HCT116 (cell line): ENCODE results near the gene YWHAG. TPM values are rescaled to one million over a fixed set of nuclear protein-coding genes. Genes with fewer than 3 reads are reported as not detected.
"Not testable (repeated sequence)": the region's sequence is repeated elsewhere in the genome, so short reads cannot be mapped to it uniquely, and the experiment has no call there.

Experiments used
- ATAC-seq: fragments of 200-7000 bp; cut with Tn5 transposase; 2 replicates; pipeline ENCODE4 v1.9.1; 2020; ENCODE audit warnings: mild to moderate bottlenecking, moderate library complexity
- BruUV-seq: library from RNA; stranded (reverse); fragments of 400-500 nt; replicated peaks from 2 replicates; lab custom pipeline; 2021; lab: Mats Ljungman, UMichigan
- CTCF ChIA-PET: fragments of 300-600 bp; sonication (Branson Sonifier 250); formaldehyde crosslinking; loops from one replicate; lab custom pipeline; 2021; ENCODE audit warnings: antibody characterized with exemption; lab: Charles Lee
- POLR2A ChIA-PET: fragments of 300-600, 350-600 bp; sonication (Branson Sonifier 250); formaldehyde crosslinking; loops from one replicate; lab custom pipeline; 2021; ENCODE audit warnings: antibody characterized with exemption; lab: Charles Lee
- RAD21 ChIA-PET, 2 experiments: fragments of 300-600 bp; sonication (Branson Sonifier 250); formaldehyde crosslinking; loops; one replicate each; lab custom pipeline; 2023; ENCODE audit warnings: low total read pairs in 2 of 2; ENCODE audit not compliant: uncharacterized antibody in 2 of 2, unreplicated experiment in 2 of 2, low non-redundant PET in 1 of 2; lab: Charles Lee
- DNase-seq: peaks from one replicate; pipeline ENCODE4 v3.0.0-alpha.2; 2010; ENCODE audit warnings: low read depth, low spot score
- H2AFZ ChIP-seq: fragments of 200-600 bp; shearing (Covaris generic), sonication (generic); 2 replicates; pipeline ENCODE4 v1.6.1; 2017; ENCODE audit warnings: low read depth, mixed run types, mixed read lengths, antibody characterized with exemption, low read length; ENCODE audit not compliant: poor library complexity, severe bottlenecking
- H3K27ac ChIP-seq: 2 replicates; pipeline ENCODE4 v1.5.1; 2012; ENCODE audit warnings: low read depth, low read length
- H3K27me3 ChIP-seq: fragments of 200-600 bp; sonication (generic); 2 replicates; pipeline ENCODE4 v1.6.1; 2016; ENCODE audit warnings: mixed run types, low read length, mixed read lengths; ENCODE audit not compliant: insufficient read depth
- H3K36me3 ChIP-seq, 2 experiments: fragments of 200-500 bp in 1 of 2; fragments of 200-600 bp in 1 of 2; sonication (Bioruptor generic) in 1 of 2; sonication (generic) in 1 of 2; 2 replicates each; pipeline versions ENCODE4 v1.5.1 to v1.6.1; 2014 to 2016; ENCODE audit warnings: low read length in 2 of 2, inconsistent platforms in 1 of 2, mixed read lengths in 1 of 2, mixed run types in 1 of 2; ENCODE audit not compliant: insufficient read depth in 2 of 2, control insufficient read depth in 1 of 2
- H3K4me1 ChIP-seq, 2 experiments: fragments of 200-600 bp in 1 of 2; sonication (generic) in 1 of 2; 2 replicates each; pipeline versions ENCODE4 v1.5.1 to v1.6.1; 2012 to 2017; ENCODE audit warnings: low read length in 2 of 2, inconsistent platforms in 1 of 2, mild to moderate bottlenecking in 1 of 2, mixed read lengths in 1 of 2, mixed run types in 1 of 2, moderate library complexity in 1 of 2; ENCODE audit not compliant: insufficient read depth in 2 of 2, control insufficient read depth in 1 of 2
- H3K4me2 ChIP-seq: fragments of 200-600 bp; sonication (generic); 2 replicates; pipeline ENCODE4 v1.6.1; 2017; ENCODE audit warnings: mixed run types, low read length, mixed read lengths
- H3K4me3 ChIP-seq, 2 experiments: fragments of 200-600 bp in 1 of 2; sonication (generic) in 1 of 2; replicated peaks in 1 of 2; 2 replicates each; pipeline ENCODE4 v1.5.1; 2011 to 2016; ENCODE audit warnings: low read length in 2 of 2, control low read depth in 1 of 2, low read depth in 1 of 2, mild to moderate bottlenecking in 1 of 2, mixed read lengths in 1 of 2, mixed run types in 1 of 2
- H3K79me2 ChIP-seq: fragments of 200-600 bp; sonication (generic); 2 replicates; pipeline ENCODE4 v1.6.1; 2017; ENCODE audit warnings: mild to moderate bottlenecking, mixed run types, low read length, moderate library complexity, mixed read lengths; ENCODE audit not compliant: insufficient read depth
- H3K9ac ChIP-seq: fragments of 200-600 bp; sonication (generic); 2 replicates; pipeline ENCODE4 v1.6.1; 2016; ENCODE audit warnings: low read length, mixed read lengths
- H3K9me2 ChIP-seq: fragments of 200-600 bp; sonication (generic), shearing (Covaris generic); 2 replicates; pipeline ENCODE4 v1.6.1; 2017; ENCODE audit warnings: mixed run types, mild to moderate bottlenecking, moderate library complexity; ENCODE audit not compliant: insufficient read depth
- H3K9me3 ChIP-seq, 2 experiments: fragments of 200-500 bp in 1 of 2; fragments of 200-600 bp in 1 of 2; sonication (Bioruptor generic) in 1 of 2; sonication (generic) in 1 of 2; 2 replicates each; pipeline ENCODE4 v1.6.1; 2014 to 2017; ENCODE audit warnings: low read length in 2 of 2, mixed read lengths in 2 of 2, inconsistent platforms in 1 of 2, low read depth in 1 of 2, mild to moderate bottlenecking in 1 of 2, mixed run types in 1 of 2, moderate library complexity in 1 of 2; ENCODE audit not compliant: control insufficient read depth in 1 of 2, insufficient read depth in 1 of 2
- H4K20me1 ChIP-seq: fragments of 200-600 bp; sonication (generic), shearing (Covaris generic); 2 replicates; pipeline ENCODE4 v1.6.1; 2017; ENCODE audit warnings: mixed run types, mild to moderate bottlenecking, moderate library complexity; ENCODE audit not compliant: insufficient read depth
- ATF3 ChIP-seq: IDR thresholded peaks from 2 replicates; pipeline ENCODE4 v1.6.1; 2012
- CEBPB ChIP-seq: IDR thresholded peaks from 2 replicates; pipeline ENCODE4 v1.6.1; 2012; ENCODE audit warnings: low read depth
- CTCF ChIP-seq, 3 experiments: fragments of 200-600 bp in 1 of 3; sonication (generic) in 1 of 3; IDR thresholded peaks in 2 of 3; conservative IDR thresholded peaks in 1 of 3; 2 replicates each; pipeline ENCODE4 v1.5.1; 2012 to 2017; ENCODE audit warnings: low read depth in 2 of 3, low read length in 2 of 3, antibody characterized with exemption in 1 of 3, borderline replicate concordance in 1 of 3, control low read depth in 1 of 3, mild to moderate bottlenecking in 1 of 3, mixed read lengths in 1 of 3, mixed run types in 1 of 3, moderate library complexity in 1 of 3; ENCODE audit not compliant: insufficient read depth in 1 of 3
- EGR1 ChIP-seq: IDR thresholded peaks from 2 replicates; pipeline ENCODE4 v1.6.1; 2012; ENCODE audit warnings: low read depth
- EZH2 ChIP-seq: fragments of 200-600 bp; sonication (generic); IDR thresholded peaks from 2 replicates; pipeline ENCODE4 v1.6.1; 2017; ENCODE audit warnings: antibody characterized with exemption, mixed run types
- EZH2phosphoT487 ChIP-seq: fragments of 200-600 bp; IDR thresholded peaks from 2 replicates; pipeline ENCODE4 v1.6.1; 2018; ENCODE audit warnings: antibody characterized with exemption, borderline replicate concordance
- FOSL1 ChIP-seq: IDR thresholded peaks from 2 replicates; pipeline ENCODE4 v1.6.1; 2012; ENCODE audit warnings: low read depth
- JUND ChIP-seq: IDR thresholded peaks from 2 replicates; pipeline ENCODE4 v1.6.1; 2012
- POLR2A ChIP-seq: IDR thresholded peaks from 2 replicates; pipeline ENCODE4 v1.7.0; 2011; ENCODE audit warnings: borderline replicate concordance; ENCODE audit not compliant: insufficient read depth, insufficient read length; ENCODE audit errors: extremely low read depth
- POLR2AphosphoS5 ChIP-seq: IDR thresholded peaks from 2 replicates; pipeline ENCODE4 v1.6.1; 2011; ENCODE audit warnings: mild to moderate bottlenecking, low read depth, low read length, moderate library complexity
- RAD21 ChIP-seq: IDR thresholded peaks from 2 replicates; pipeline ENCODE4 v1.6.1; 2012; ENCODE audit warnings: low read depth, mild to moderate bottlenecking
- SIN3A ChIP-seq: IDR thresholded peaks from 2 replicates; pipeline ENCODE4 v1.6.1; 2012; ENCODE audit warnings: low read depth
- SP1 ChIP-seq: IDR thresholded peaks from 2 replicates; pipeline ENCODE4 v1.6.1; 2012; ENCODE audit warnings: low read depth
- SRF ChIP-seq: IDR thresholded peaks from 2 replicates; pipeline ENCODE4 v1.6.1; 2012; ENCODE audit warnings: low read depth
- ZFX ChIP-seq: fragments of 450-650 bp; IDR thresholded peaks from 2 replicates; pipeline ENCODE4 v1.6.1; 2017
- intact Hi-C: fragments of 100-400 bp; cut with micrococcal nuclease; formaldehyde crosslinking; loops from 2 replicates; pipeline ENCODE4 v1.10.0; 2022
- total RNA-seq: library from RNA; stranded (reverse); gene quantifications from one replicate; pipeline ENCODE4 v1.2.1, GENCODE V29; 2021; ENCODE audit not compliant: unreplicated experiment

YWHAG gene
- total RNA-seq, 1 experiment from 2014 or later, result 170 TPM

GRCh38 chr7:76405738-76406137, 46.9 kb upstream of the YWHAG start:
- DNase-seq (no peak), ATAC-seq (no peak)
- Histone ChIP-seq H4K20me1 (no peaks in the 10 kb centered on the region), H3K9me2 (no peaks in the 10 kb centered on the region), H3K9ac (no peak overlapping the region), H3K27me3 (no peaks in the 10 kb centered on the region), H3K79me2 (no peaks in the 10 kb centered on the region), H3K4me3 (no peak overlapping the region), H3K4me2 (no peak overlapping the region), H3K4me1 (peaks cover 7 to 17% of the 10 kb centered on the region in 2 experiments; a peak in 3 of 4 replicates), H2AFZ (no peak overlapping the region), H3K27ac (no peak overlapping the region), H3K36me3 (no peaks in the 10 kb centered on the region), H3K9me3 (no peaks in the 10 kb centered on the region)
- ChIA-PET CTCF (no interaction called here), POLR2A (no interaction called here), RAD21 (no interaction called here)
- BruUV-seq, result no TSS peak
- intact Hi-C loops, result no loop called here
- TF ChIP-seq POLR2A (no peak), SIN3A (no peak)

GRCh38 chr7:76403780-76404494, 45.1 kb upstream of the YWHAG start:
- H4K20me1 ChIP-seq, result no peaks in the 10 kb centered on the region
- ChIA-PET POLR2A (interaction anchor here (0.6 kb wide), 1 partner anchor 140 kb away, joined by 3 read pairs; no protein-coding TSS in a partner anchor), CTCF (no interaction called here)
- H3K4me1 ChIP-seq, result peaks cover 7 to 10% of the 10 kb centered on the region in 2 experiments; a peak in 3 of 4 replicates
- no peak overlapping the region for H3K9ac ChIP-seq
- H3K4me2 ChIP-seq, result peak overlapping the region; percentile 39; the same call in 1 of the 2 replicates
- H3K27ac ChIP-seq, result no peak overlapping the region
- ATAC-seq, result peak; percentile 45; the same call in 1 of the 2 replicates
- no peak for DNase-seq
- no peaks in the 10 kb centered on the region for H3K9me2 ChIP-seq
- no TSS peak for BruUV-seq
- H3K9me3 ChIP-seq, result no peaks in the 10 kb centered on the region
- no peak overlapping the region for H3K4me3 ChIP-seq
- no peaks in the 10 kb centered on the region for H3K36me3 ChIP-seq
- no peaks in the 10 kb centered on the region for H3K79me2 ChIP-seq
- TF ChIP-seq EZH2, result no peak
- TF ChIP-seq SP1, result no peak
- no peak for TF ChIP-seq JUND
- TF ChIP-seq FOSL1, result no peak
- TF ChIP-seq CTCF (IDR thresholded peaks at IDR 0.05 in 2 of 3, conservative IDR thresholded peaks at IDR 0.05 in 1 of 3; ENCODE audit: borderline replicate concordance in 1 of 3, insufficient read depth in 1 of 3, low read depth in 2 of 3, low read length in 2 of 3), result no peak
- TF ChIP-seq ATF3, result no peak
- TF ChIP-seq EGR1, result no peak
- TF ChIP-seq SRF, result no peak
- TF ChIP-seq SIN3A, result no peak
- TF ChIP-seq ZFX, result no peak
- no peak for TF ChIP-seq CEBPB
- no peak for TF ChIP-seq RAD21
- TF ChIP-seq EZH2phosphoT487, result no peak
- TF ChIP-seq POLR2AphosphoS5, result no peak
- TF ChIP-seq, all 23 proteins: peak for 0
- intact Hi-C loops, result no loop called here
- Histone ChIP-seq H2AFZ (no peak overlapping the region), H3K27me3 (no peaks in the 10 kb centered on the region)
- RAD21 ChIA-PET, result no interaction called here

GRCh38 chr7:76403097-76403496, 44.3 kb upstream of the YWHAG start:
- intact Hi-C loops, H2AFZ ChIP-seq, H3K36me3 ChIP-seq, H3K79me2 ChIP-seq, CTCF ChIA-PET, H3K4me3 ChIP-seq, H3K27me3 ChIP-seq, H3K4me2 ChIP-seq, H4K20me1 ChIP-seq, H3K9me2 ChIP-seq, BruUV-seq, H3K9me3 ChIP-seq, H3K9ac ChIP-seq, RAD21 ChIA-PET, H3K27ac ChIP-seq, DNase-seq, ATAC-seq: not testable (repeated sequence)
- H3K4me1 ChIP-seq, result peaks cover 7 to 11% of the 10 kb centered on the region in 2 experiments; a peak in 3 of 4 replicates
- POLR2A ChIA-PET, result interaction anchor here (0.6 kb wide), 2 partner anchors 38 to 140 kb away, joined by 3 read pairs; no protein-coding TSS in a partner anchor
